ENCODE results near the gene BRPF3.

BRPF3 gene

DNA sequence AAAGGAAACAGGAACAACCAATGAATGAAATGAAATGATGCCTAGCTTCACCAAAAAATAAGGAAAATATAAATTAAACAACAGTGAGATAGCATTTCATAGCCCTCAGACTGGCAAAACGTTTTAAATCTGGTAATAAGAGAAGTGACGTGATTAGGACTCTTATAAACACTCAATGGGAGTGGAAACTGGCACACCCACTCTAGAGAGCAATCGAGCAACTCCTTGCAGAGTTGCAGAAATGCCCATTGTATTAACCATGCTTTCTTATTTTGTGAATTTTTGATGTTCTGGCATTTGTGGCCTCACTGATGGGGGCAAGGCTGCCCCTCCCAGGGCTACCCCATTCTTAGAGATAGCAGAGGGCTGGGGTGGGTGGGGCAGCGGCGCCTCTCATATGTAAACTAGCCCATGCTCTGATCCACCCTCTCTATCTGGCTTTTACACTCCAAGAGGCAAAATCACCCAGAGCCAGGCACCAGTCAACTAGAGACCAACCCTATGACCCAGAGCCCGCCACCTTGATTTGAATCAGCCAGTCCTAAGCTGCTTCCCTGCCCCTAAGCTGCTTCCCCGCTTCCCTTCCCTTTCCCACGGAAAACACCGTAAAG, 67.0 kb downstream of the BRPF3 start:
- no peak for DNase-seq (ENCODE audit: low read depth, low spot score)
- no peak overlapping the region for H3K4me3 ChIP-seq (ENCODE audit: low read length)

DNA sequence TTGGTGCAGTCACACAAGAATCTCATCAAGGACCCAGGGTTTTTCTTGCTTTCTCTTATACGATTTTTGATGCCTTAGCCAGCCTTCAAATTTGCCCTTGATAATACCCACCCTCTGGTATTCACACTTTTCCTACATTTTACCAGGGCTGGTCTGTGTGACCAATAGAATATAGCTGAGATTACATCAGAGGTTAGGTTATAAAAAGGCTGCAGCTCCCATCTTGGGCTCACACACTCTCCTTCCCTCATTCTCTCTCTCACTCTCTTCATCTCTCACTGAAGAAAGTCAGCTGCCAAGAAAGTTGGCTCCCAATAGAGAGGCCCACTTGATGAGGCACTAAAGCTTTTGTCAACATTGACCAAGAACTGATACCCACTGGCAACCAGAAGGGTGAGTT, 69.2 kb downstream of the BRPF3 start:
- no peak for DNase-seq (ENCODE audit: low read depth, low spot score)
- H3K4me3 ChIP-seq (ENCODE audit: low read length), result no peak overlapping the region

GRCh38 chr6:36266913-36267644, 70.5 kb downstream of the BRPF3 start:
- H3K4me3 ChIP-seq (ENCODE audit: low read length), result no peak overlapping the region
- no peak for DNase-seq (ENCODE audit: low read depth, low spot score)

- H3K4me3 ChIP-seq (ENCODE audit: low read length), result no peak overlapping the region
These were observed 71.4 kb downstream of the BRPF3 start for GRCh38 chr6:36267731-36268477.

GRCh38 chr6:36268478-36269275, 72.1 kb downstream of the BRPF3 start:
- no peak overlapping the region for H3K4me3 ChIP-seq (ENCODE audit: low read length)
- no peak for DNase-seq (ENCODE audit: low read depth, low spot score)

More at GRCh38 chr6:36267731-36268477, 71.4 kb downstream of the BRPF3 start:
- no peak for DNase-seq (ENCODE audit: low read depth, low spot score)

GRCh38 chr6:36269834-36270705, 73.5 kb downstream of the BRPF3 start, which contains the start of gene PNPLA1:
PNPLA1 (plus strand) TSS chr6:36270060; CDS start chr6:36270460, 400 bp downstream.
- no peak for DNase-seq (ENCODE audit: low read depth, low spot score)
- no peak within 1 kb of the TSS for H3K4me3 ChIP-seq (ENCODE audit: low read length)

DNA sequence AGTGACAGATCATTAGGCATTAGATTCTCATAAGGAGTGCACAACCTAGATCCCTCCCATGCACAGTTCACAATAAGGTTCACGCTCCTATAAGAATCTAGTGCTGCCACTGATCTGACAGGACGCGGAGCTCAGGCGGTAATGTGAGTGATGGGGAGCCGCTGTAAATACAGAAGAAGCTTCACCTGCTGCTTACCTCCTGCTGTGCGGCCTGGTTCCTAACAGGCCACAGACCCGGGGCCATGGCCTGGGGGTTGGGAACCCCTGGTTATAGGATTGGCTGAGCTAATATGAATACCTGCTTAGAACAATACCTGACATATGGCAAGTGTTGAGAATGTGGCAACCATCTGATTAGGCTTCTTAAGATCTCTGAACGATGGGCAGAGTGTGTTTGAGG, 75.7 kb downstream of the BRPF3 start:
- DNase-seq (ENCODE audit: low read depth, low spot score), result no peak
- no peak overlapping the region for H3K4me3 ChIP-seq (ENCODE audit: low read length)

GRCh38 chr6:36273067-36273466, 76.5 kb downstream of the BRPF3 start:
- no peak overlapping the region for H3K4me3 ChIP-seq (ENCODE audit: low read length)
- no peak for DNase-seq (ENCODE audit: low read depth, low spot score)

DNA sequence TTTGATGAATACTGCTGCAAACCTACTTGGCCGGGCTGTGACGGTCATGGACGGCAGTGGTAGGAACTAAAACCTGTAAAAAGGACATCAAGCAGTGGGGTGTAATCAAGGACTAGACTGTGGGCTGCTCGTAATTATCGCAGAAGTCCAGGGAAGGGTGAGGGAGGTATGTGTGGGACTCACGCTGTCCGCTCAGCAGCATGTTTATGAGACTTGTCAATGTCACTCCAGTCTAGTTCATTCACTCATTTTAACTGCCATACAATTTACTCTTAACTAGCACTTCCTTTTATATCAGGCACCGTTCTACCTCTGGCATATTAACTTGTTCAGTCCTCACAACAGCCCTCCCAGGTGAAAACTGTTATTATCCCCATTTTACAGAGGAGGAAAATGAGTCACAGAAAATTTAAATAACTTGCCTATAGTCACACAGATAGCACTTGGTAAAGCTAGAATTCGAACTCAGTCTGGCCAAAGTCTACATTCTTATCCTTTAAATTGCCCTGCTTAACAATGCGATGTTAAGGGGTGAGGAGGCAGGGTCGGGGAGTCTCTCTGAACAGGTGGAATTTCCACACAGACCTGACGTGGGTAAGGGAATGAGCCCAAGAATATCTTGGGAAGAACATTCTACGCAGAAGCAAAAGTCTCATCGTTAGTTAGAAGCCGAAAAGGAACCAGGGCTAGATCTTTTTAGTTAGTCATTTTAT, 77.4 kb downstream of the BRPF3 start:
- no peak overlapping the region for H3K4me3 ChIP-seq (ENCODE audit: low read length)
- DNase-seq (ENCODE audit: low read depth, low spot score), result no peak

GRCh38 chr6:36276581-36277536, 80.3 kb downstream of the BRPF3 start:
- no peak overlapping the region for H3K4me3 ChIP-seq (ENCODE audit: low read length)
- no peak for DNase-seq (ENCODE audit: low read depth, low spot score)

DNA sequence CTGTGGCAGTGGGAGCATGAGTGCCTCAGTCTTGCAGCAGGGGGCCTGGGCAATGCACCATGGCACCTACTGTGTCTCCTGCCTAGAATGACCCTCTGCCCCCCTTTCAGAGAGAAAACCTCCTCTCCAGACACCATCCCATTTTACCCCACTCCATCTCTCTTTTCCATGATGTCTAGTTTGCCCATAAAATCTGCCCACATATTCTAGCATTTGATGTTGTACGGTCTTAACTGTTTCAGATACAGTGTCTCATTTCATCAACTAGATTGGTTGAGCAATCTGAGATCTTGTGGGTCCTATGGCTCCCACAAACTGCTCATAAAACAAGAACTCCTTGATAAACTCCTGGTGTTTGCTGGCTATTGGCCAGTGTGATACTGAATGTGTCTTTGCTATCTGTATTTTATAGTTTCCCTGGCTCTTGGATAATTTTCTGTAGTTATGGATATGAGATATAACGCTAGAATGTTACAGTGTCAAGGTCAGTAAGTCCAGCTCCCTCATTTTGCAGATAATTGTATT, 81.5 kb downstream of the BRPF3 start:
- no peak overlapping the region for H3K4me3 ChIP-seq (ENCODE audit: low read length)
- DNase-seq (ENCODE audit: low read depth, low spot score), result no peak

- no peak for DNase-seq (ENCODE audit: low read depth, low spot score)
- no peak overlapping the region for H3K4me3 ChIP-seq (ENCODE audit: low read length)
These were observed 83.9 kb downstream of the BRPF3 start for GRCh38 chr6:36280467-36280866.

- no peak for DNase-seq (ENCODE audit: low read depth, low spot score)
These were observed 84.4 kb downstream of the BRPF3 start for GRCh38 chr6:36280983-36281382.

More at GRCh38 chr6:36280983-36281382, 84.4 kb downstream of the BRPF3 start:
- H3K4me3 ChIP-seq (ENCODE audit: low read length), result no peak overlapping the region
